Activated gamma-delta T cell treated with Interleukin-2 at 50 U/mL for 16 hours (primary cell): ENCODE data around the gene THUMPD2.

Experiments used
- DNase-seq: peaks from one replicate; pipeline ENCODE4 v3.0.0-alpha.2; 2020

The THUMPD2 gene

GRCh38 chr2:39715822-39716221, 63.2 kb downstream of the THUMPD2 start:
- DNase-seq: no peak

- no peak for DNase-seq
These were observed 64.0 kb downstream of the THUMPD2 start for GRCh38 chr2:39715095-39715494.

- no peak for DNase-seq
These were observed 66.1 kb downstream of the THUMPD2 start for GRCh38 chr2:39712953-39713352.

- DNase-seq: no peak
These were observed 68.3 kb downstream of the THUMPD2 start for GRCh38 chr2:39710807-39711206.

- no peak for DNase-seq
These were observed 71.1 kb downstream of the THUMPD2 start for GRCh38 chr2:39708003-39708402.

GRCh38 chr2:39706945-39707344, 72.1 kb downstream of the THUMPD2 start:
- no peak for DNase-seq

- DNase-seq: no peak
These were observed 72.7 kb downstream of the THUMPD2 start for GRCh38 chr2:39706312-39706711.

GRCh38 chr2:39705638-39706037, 73.4 kb downstream of the THUMPD2 start:
- no peak for DNase-seq

- DNase-seq: no peak
These were observed 74.5 kb downstream of the THUMPD2 start for GRCh38 chr2:39704540-39704939.

- DNase-seq: no peak
These were observed 75.7 kb downstream of the THUMPD2 start for GRCh38 chr2:39703181-39703872.

GRCh38 chr2:39701137-39701536, 77.9 kb downstream of the THUMPD2 start:
- no peak for DNase-seq

GRCh38 chr2:39697454-39697853, 81.6 kb downstream of the THUMPD2 start:
- DNase-seq: no peak

- no peak for DNase-seq
These were observed 82.2 kb downstream of the THUMPD2 start for GRCh38 chr2:39696838-39697237.

- DNase-seq: no peak
These were observed 82.9 kb downstream of the THUMPD2 start for GRCh38 chr2:39696101-39696553.

GRCh38 chr2:39693245-39693644, 85.8 kb downstream of the THUMPD2 start:
- no peak for DNase-seq

GRCh38 chr2:39689876-39690275, 89.2 kb downstream of the THUMPD2 start:
- DNase-seq: no peak

GRCh38 chr2:39689272-39689841, 89.7 kb downstream of the THUMPD2 start:
- DNase-seq: no peak

- no peak for DNase-seq
These were observed 90.9 kb downstream of the THUMPD2 start for GRCh38 chr2:39688181-39688580.

- DNase-seq: no peak
These were observed 92.6 kb downstream of the THUMPD2 start for GRCh38 chr2:39686456-39686855.
